Activated naive CD4-positive, alpha-beta T cell treated with anti-CD3 and anti-CD28 coated beads, Interleukin-2, amount 50 U/mL, for 24 hours (primary cell): ENCODE data around the gene ACSM3.
"Not testable (repeated sequence)": the region's sequence is repeated elsewhere in the genome, so short reads cannot be mapped to it uniquely, and the experiment has no call there.

Experiments used
- H3K27ac Mint-ChIP-seq: one replicate; pipeline ENCODE4 v1.8.0; 2021; ENCODE audit warnings: mild to moderate bottlenecking, mixed read lengths
- H3K27me3 Mint-ChIP-seq: one replicate; pipeline ENCODE4 v1.8.0; 2021; ENCODE audit warnings: mixed read lengths
- H3K36me3 Mint-ChIP-seq: one replicate; pipeline ENCODE4 v1.8.0; 2021; ENCODE audit warnings: mixed read lengths
- H3K4me1 Mint-ChIP-seq: one replicate; pipeline ENCODE4 v1.8.0; 2021; ENCODE audit warnings: mixed read lengths
- H3K4me3 Mint-ChIP-seq: one replicate; pipeline ENCODE4 v1.8.0; 2021; ENCODE audit warnings: mild to moderate bottlenecking, mixed read lengths
- H3K9me3 Mint-ChIP-seq: one replicate; pipeline ENCODE4 v1.8.0; 2021; ENCODE audit warnings: mixed read lengths

The ACSM3 gene

DNA sequence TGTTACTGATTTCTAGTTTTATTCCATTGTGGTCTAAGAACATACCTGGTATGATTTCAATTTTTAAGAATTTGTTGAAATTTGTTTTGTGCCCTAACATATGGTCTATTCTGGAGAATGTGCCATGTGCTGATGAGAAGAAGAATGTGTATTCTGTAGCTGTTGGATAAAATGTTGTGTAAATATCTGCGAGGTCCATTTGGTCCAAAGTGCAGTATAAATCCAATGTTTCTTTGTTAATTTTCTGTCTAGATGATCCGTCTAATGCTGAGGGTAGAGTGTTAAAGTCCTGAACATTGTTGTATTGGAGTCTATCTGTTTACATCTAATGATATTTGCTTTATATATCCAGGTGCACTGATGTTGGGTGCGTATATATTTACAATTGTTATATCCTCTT lies 9.9 kb downstream of the ACSM3 start:
- Mint-ChIP-seq H3K36me3 (peaks cover 8% of the 10 kb centered on the region), H3K4me1 (no peaks in the 10 kb centered on the region), H3K27me3 (no peaks in the 10 kb centered on the region), H3K27ac (no peak overlapping the region), H3K9me3 (no peaks in the 10 kb centered on the region), H3K4me3 (no peak overlapping the region)

DNA sequence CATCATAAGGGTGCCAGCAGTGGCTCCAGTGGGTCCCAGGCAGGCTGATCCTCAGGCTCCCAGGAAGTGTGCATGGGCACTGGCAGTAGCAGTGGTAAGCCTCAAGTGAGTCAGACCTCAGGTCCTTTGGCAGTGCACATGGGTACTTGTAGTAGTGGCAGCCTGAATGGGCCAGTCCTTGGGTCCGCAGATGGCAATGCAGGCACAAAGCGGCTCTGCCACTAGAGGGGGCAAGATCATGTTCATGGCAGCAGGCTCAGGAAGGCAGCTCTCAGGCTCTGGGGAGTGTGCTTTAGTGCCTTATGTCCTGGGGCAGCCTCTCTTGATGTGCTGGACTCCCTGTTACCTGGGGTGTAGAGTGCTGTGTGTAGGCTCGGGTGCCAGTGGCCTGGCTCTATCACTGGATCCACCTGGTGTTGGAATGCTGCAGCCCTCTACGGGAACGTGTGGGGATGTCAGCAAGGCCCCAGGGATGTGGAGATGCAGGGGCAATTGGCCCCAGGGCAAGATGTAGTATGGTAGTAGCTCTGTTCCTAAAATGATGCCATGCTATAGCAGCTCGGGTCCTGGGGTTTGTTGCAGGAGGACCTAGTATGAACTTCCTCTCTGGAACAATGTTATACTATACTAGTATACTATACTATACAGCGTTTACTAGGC lies 11.0 kb downstream of the ACSM3 start:
- Mint-ChIP-seq H3K27me3 (no peaks in the 10 kb centered on the region), H3K4me1 (no peaks in the 10 kb centered on the region), H3K27ac (no peak overlapping the region), H3K9me3 (no peaks in the 10 kb centered on the region), H3K36me3 (peaks cover 8% of the 10 kb centered on the region), H3K4me3 (no peak overlapping the region)

DNA sequence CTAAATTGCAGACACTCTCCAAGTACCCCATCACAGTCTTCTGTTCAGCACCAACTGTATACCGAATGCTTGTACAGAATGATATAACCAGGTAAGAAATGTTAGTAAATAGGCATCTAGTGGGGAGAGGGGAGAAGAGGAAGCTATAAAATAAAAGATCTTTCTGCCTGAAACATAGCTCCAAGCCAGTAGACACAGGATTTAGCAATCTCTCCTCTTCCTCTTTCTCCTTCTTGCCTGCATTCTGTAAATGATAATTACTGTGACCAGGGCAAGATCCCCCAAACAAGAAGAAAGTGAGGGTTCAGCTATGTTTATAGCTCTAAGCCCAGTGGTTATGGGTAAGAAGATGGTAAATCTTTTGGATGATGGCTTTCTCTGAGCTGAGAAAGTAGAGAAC lies 17.9 kb downstream of the ACSM3 start:
- no peak overlapping the region for H3K4me3 Mint-ChIP-seq
- no peaks in the 10 kb centered on the region for H3K9me3 Mint-ChIP-seq
- no peaks in the 10 kb centered on the region for H3K4me1 Mint-ChIP-seq
- no peaks in the 10 kb centered on the region for H3K27me3 Mint-ChIP-seq
- peaks cover 5% of the 10 kb centered on the region for H3K36me3 Mint-ChIP-seq
- no peak overlapping the region for H3K27ac Mint-ChIP-seq

DNA sequence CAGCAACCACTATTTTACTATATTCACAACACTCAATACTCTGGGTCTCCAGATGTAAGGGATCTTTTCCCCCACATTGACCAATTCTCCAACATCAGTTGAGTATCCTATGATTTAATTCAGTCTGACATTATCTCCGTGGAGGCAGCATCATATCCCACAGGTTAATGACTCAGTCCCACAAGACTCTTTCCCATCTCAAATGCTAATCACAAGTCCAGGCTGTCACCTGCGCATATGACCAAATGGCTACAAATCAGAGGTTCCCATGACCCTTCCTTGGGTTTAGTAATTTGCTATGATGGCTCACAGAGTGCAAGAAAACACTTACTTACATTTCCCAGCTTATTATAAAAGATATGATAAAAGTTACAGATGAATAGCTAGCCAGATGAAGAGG lies 18.7 kb downstream of the ACSM3 start:
- Mint-ChIP-seq H3K9me3 (no peaks in the 10 kb centered on the region), H3K4me3 (no peak overlapping the region), H3K4me1 (no peaks in the 10 kb centered on the region), H3K27ac (no peak overlapping the region), H3K27me3 (no peaks in the 10 kb centered on the region), H3K36me3 (peaks cover 3% of the 10 kb centered on the region)

DNA sequence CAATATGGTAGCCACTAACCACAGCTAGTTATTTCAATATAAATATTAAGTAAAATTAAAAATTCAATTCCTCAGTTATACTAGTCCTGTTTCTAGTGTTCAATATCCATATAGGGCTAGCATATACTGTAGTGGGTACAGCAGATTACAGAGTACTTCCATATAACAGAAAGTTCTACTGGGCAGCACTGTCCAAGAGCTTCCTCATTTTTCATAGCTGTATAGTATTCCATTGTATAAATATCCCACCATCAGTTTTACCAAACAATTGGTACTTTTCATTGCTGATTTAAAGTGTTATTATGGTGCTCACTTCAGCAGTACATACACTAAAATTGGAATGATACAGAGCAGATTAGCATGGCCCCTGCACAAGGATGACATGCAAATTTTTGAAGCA lies 20.4 kb downstream of the ACSM3 start:
- Mint-ChIP-seq H3K27me3 (no peaks in the 10 kb centered on the region), H3K4me1 (no peaks in the 10 kb centered on the region), H3K9me3 (no peaks in the 10 kb centered on the region), H3K4me3 (no peak overlapping the region), H3K27ac (no peak overlapping the region), H3K36me3 (peaks cover 1% of the 10 kb centered on the region)

DNA sequence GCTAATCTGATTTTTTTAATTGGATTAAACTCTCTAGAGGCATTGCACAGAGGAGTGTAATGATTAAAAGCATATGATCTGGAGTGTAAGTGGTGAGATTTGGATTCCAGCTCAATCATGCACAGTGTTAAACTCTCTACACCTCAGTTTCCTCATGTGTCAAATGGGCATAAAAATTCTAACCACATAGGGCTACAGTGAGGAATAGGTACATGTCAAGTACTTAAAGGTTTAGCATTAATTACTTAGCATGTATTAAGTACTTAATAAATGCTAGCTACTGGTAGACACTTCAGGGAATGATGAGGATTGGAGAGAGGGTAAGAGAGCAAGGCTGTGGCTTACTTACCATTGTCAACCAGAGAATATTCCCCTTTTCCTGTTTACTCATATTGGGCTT lies 25.3 kb downstream of the ACSM3 start:
- no peaks in the 10 kb centered on the region for H3K36me3 Mint-ChIP-seq
- no peaks in the 10 kb centered on the region for H3K27me3 Mint-ChIP-seq
- no peak overlapping the region for H3K4me3 Mint-ChIP-seq

DNA sequence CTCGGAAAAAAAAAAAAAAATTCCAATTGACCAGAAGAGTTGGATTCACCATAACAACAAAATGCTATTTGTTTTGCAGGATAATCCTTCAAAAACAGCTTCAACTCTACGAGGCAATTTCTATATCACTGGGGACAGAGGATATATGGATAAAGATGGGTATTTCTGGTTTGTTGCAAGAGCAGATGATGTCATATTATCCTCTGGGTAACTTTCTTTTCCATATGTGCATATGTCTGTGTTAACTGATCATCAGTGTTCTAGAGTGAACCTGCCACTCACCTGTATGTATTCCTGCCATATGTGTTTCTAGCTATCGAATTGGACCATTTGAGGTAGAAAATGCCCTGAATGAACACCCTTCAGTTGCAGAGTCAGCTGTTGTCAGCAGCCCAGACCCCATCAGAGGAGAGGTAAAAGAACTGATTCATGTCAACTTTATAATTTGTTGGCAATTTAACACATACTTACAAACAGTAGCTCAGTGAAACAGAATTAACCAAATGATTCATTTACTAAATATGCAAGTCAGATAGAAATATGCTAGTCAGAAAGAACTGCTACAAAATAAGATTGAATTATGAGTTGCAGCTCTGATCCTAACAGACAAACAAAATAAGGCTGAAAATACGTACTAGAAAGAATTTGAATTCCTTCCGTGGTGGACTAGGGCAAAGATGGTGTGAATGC lies 28.3 kb downstream of the ACSM3 start:
- H3K4me1 Mint-ChIP-seq = no peaks in the 10 kb centered on the region
- H3K27ac Mint-ChIP-seq = no peak overlapping the region
- H3K27me3 Mint-ChIP-seq = no peaks in the 10 kb centered on the region
- no peaks in the 10 kb centered on the region for H3K9me3 Mint-ChIP-seq
- no peaks in the 10 kb centered on the region for H3K36me3 Mint-ChIP-seq
- no peak overlapping the region for H3K4me3 Mint-ChIP-seq

More for the DNA sequence above, 25.3 kb downstream of the ACSM3 start:
- Mint-ChIP-seq H3K9me3 (no peaks in the 10 kb centered on the region), H3K4me1 (no peaks in the 10 kb centered on the region), H3K27ac (no peak overlapping the region)

DNA sequence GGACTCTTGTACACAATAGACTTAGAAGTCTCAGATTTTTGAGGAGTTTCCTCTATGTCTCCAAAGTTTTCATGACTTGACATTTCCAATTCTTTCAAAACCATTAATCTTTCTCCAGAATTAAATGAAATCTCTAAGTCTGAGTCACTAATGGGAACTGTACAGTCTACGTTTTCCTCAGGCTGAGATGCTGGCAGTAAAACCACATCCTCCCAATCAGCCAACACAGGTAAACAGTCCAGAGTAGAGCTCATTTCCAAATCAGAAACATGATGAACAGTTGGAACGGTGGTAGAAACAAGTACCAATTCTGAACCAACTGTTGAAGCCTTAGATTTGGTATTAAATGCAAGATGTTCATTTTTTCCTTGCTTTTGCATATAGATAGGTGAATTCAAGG lies 34.5 kb downstream of the ACSM3 start:
- H3K36me3 Mint-ChIP-seq = no peaks in the 10 kb centered on the region
- peaks cover 21% of the 10 kb centered on the region for H3K4me1 Mint-ChIP-seq
- no peak overlapping the region for H3K4me3 Mint-ChIP-seq
- H3K9me3 Mint-ChIP-seq = no peaks in the 10 kb centered on the region
- H3K27me3 Mint-ChIP-seq = no peaks in the 10 kb centered on the region
- H3K27ac Mint-ChIP-seq = no peak overlapping the region

DNA sequence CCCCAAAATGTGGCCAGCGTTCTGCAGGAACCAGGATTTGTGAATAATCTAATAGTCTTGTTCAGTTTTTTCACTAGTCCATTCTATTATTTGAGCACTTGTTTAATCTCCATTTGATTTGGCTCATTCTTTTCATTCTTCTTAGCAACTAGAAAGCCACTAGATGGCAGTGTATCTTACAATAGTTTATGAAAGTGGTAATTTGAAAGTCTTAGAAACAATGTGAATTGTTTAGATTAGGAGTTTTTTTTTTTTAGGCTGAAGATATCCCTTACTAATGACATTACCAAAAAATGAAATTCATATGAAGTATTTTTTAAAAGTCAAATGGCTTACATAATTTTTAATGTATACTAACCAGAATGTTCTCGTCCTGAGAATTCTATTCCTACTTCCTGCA lies 35.8 kb downstream of the ACSM3 start:
- peaks cover 21% of the 10 kb centered on the region for H3K4me1 Mint-ChIP-seq
- H3K27me3 Mint-ChIP-seq = no peaks in the 10 kb centered on the region
- H3K9me3 Mint-ChIP-seq = no peaks in the 10 kb centered on the region
- H3K27ac Mint-ChIP-seq = no peak overlapping the region
- H3K4me3 Mint-ChIP-seq = no peak overlapping the region
- no peaks in the 10 kb centered on the region for H3K36me3 Mint-ChIP-seq

DNA sequence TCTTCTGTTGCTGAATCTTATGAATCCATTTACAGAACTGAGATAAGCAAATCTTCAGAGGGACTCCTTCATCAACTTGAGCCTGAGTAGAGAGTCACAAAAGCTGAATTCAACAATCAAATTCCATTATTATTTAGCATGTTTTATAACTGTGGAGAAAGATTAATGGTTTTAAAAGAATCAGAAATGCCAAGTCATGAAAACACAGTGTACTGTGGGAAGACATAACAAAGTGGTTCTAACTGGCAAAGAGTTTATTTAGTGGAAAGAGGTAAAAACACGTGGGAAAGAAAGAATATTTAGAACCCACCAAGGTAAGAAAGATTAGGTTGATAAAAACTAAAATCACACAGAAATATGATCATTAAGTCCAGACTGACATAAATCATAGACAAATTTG lies 37.5 kb downstream of the ACSM3 start:
- no peaks in the 10 kb centered on the region for H3K36me3 Mint-ChIP-seq
- no peak overlapping the region for H3K4me3 Mint-ChIP-seq
- H3K4me1 Mint-ChIP-seq = peaks cover 26% of the 10 kb centered on the region
- no peaks in the 10 kb centered on the region for H3K9me3 Mint-ChIP-seq
- H3K27me3 Mint-ChIP-seq = no peaks in the 10 kb centered on the region
- no peak overlapping the region for H3K27ac Mint-ChIP-seq

DNA sequence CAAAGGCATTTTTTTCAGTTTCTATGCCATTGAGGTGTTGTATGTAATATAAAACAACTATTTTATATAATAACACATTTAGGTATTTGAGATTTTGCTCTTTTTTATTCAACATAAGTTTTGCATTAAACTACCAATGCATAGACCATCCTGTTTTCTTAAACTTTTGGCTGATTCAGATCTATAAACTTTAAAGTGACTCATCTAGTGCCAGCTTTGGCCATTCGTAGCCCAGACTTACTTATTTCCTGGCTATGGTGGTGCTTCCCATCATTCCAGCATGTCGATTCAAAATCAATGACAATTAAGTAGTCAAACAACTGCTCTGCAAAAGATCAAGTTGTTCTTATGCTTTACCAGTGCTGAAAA lies 39.4 kb downstream of the ACSM3 start:
- Mint-ChIP-seq H3K36me3 (no peaks in the 10 kb centered on the region), H3K27me3 (no peaks in the 10 kb centered on the region), H3K9me3 (no peaks in the 10 kb centered on the region), H3K27ac (no peak overlapping the region), H3K4me1 (peaks cover 30% of the 10 kb centered on the region), H3K4me3 (no peak overlapping the region)

DNA sequence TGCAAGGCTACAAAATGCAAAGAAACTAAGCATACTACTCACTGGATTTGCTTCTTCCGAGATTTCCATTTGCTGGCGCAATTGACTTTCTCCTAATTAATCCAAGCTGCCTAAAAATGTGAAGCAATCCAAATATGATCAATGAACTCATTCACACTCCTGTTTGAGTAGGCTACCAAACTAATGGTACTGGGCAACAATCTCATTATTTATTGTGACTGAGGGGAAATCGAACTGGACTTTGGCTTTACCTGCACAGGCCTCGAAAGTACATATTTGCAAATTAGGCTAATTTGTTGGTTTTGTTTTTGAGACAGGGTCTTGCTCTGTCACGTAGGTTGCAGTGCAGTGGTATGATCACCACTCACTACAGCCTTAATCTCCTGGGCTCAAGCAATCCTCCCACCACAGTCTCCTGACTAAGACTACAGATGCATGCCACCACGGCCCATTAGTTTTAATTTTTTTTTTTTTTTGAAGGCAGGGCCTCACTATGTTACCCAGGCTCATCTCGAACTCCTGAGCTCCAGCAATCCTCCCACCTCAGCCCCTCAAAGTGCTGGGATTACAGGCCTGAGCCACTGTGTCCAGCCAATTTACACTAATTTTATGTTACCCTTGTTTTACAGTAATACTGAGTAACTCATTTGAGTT lies 39.9 kb downstream of the ACSM3 start:
- Mint-ChIP-seq H3K27me3 (no peaks in the 10 kb centered on the region), H3K27ac (no peak overlapping the region), H3K36me3 (no peaks in the 10 kb centered on the region), H3K4me3 (no peak overlapping the region), H3K4me1 (peaks cover 24% of the 10 kb centered on the region), H3K9me3 (no peaks in the 10 kb centered on the region)

DNA sequence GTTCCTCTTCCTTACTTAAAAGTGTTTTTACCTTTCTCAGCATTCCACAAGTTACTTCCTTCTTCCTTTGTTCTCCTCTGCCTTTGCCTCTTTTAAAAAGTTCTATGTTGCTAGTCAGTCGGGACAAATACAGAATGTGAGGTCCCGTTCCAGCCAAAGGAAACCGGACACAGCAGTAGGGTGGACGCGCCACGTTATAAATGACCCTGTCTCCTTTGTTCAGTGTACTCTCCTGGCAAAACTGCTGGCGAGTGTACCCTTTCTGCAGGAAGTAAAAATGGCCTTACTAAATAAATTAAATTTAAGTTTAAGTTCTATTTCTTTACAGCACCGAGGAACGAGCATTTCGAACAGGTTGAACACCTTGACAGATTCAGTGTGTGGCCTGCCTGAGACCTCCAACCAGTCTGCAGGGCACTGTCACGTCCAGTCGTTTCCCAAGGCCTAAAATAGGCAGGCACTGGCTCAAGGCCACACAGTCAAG lies 41.9 kb downstream of the ACSM3 start:
- not testable (repeated sequence) for H3K9me3 Mint-ChIP-seq, H3K27me3 Mint-ChIP-seq, H3K36me3 Mint-ChIP-seq, H3K27ac Mint-ChIP-seq
- Mint-ChIP-seq H3K4me3 (peak overlapping the region; percentile 99), H3K4me1 (peaks cover 14% of the 10 kb centered on the region)

DNA sequence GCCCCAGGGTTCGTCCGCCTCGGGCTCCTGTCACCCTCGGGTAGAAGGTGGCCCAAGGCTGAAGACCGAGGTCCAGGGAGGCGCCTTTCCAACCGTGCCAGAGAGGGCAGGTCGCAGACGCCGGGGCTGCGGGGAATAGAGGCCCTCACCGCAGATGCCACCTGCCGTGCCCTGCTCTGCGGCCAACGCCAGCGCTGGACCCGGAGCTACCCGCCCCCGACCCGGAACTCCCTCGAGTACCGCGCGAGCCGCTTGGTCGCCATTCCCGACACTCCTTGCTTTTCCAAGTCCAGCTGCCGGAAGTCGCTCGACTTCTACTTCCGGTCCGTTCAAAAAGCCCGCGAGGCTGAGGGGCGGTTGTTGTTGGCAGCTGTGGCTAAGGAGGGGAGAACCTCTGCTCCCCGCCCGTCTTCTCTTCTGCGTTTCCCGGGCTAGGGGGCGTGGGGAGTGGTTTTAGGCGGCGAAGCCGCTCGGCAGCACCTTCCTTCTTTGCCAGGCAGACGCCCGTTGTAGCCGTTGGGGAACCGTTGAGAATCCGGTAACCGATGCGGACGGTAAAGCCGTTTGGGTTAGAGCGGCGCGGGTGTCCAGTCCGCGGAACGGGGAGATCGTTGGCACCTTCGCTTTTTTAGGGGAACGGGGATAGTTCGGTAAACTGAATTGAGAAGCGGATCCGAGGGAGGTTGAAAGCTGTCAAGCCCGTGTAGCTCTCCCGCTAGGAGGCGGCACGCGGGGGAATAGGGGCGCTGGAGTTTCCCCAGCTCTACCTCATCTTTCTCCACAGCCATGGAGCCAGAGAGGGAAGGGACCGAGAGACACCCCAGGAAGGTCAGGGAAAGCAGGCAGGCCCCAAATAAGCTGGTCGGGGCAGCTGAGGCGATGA lies 42.6 kb downstream of the ACSM3 start, which contains the start of the genes ERI2 and REXO5:
TSS of gene ERI2 (minus strand) at position 305 of the 883 bp plus-strand sequence. CDS start at position 263, 42 bp downstream.
TSS of gene REXO5 (plus strand) at position 360 of the 883 bp plus-strand sequence. CDS start at position 787, 427 bp downstream.
- Mint-ChIP-seq H3K27me3 (no peaks in the 10 kb centered on the region), H3K36me3 (no peaks in the 10 kb centered on the region), H3K27ac (peak within 1 kb of the TSS; percentile 92), H3K4me1 (peaks cover 14% of the 10 kb centered on the region), H3K4me3 (peak within 1 kb of the TSS; percentile 99), H3K9me3 (no peaks in the 10 kb centered on the region)

DNA sequence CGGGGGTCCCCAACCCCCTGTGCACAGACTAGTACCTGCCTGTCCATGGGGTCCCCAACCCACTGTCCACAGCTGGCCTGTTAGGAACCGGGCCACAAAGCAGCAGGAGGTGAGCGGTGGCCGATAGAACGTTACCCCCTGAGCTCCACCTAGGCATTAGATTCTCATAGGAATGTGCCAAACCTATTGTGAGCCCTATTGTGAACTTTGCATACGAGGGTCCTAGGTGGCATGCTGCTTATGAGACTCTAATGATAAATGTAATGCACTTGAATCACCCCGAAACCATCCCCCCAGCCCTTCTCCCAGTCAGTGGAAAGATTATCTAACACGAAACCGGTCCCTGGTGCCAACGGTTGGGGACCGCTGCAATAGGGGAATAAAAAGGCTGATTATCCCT lies 44.0 kb downstream of the ACSM3 start:
- Mint-ChIP-seq H3K4me3 (peak overlapping the region; percentile 99), H3K36me3 (no peaks in the 10 kb centered on the region), H3K27me3 (no peaks in the 10 kb centered on the region), H3K9me3 (no peaks in the 10 kb centered on the region), H3K4me1 (peaks cover 14% of the 10 kb centered on the region), H3K27ac (peak overlapping the region; percentile 55)
